HepG2 (cell line): Measurements from ENCODE around the gene EFCAB8. TPM values are rescaled to one million over a fixed set of nuclear protein-coding genes. Genes with fewer than 3 reads are reported as not detected.

ENCODE experiments used
- JUND ChIP-seq: sonication (generic); formaldehyde crosslinking; IDR thresholded peaks from 2 replicates; pipeline ENCODE4 v1.8.0; 2022; ENCODE audit warnings: mild to moderate bottlenecking, missing genetic modification reagents
- POLR2G ChIP-seq: fragments of 200-400 bp; formaldehyde crosslinking; IDR thresholded peaks from 2 replicates; pipeline ENCODE4 v1.6.1; 2018; ENCODE audit warnings: mild to moderate bottlenecking, low read depth, low read length, moderate library complexity
- RFXAP ChIP-seq: sonication (generic); formaldehyde crosslinking; IDR thresholded peaks from 2 replicates; pipeline ENCODE4 v1.4.0; 2020; ENCODE audit warnings: missing genetic modification reagents, borderline replicate concordance
- RXRA ChIP-seq: sonication (generic); formaldehyde crosslinking; IDR thresholded peaks from 2 replicates; pipeline ENCODE4 v1.5.1; 2020; ENCODE audit warnings: missing genetic modification reagents
- SOX13 ChIP-seq, 3 experiments: fragments of 450-650 bp in 1 of 3; sonication (generic) in 1 of 3; formaldehyde crosslinking in 1 of 3; IDR thresholded peaks in 2 of 3; conservative IDR thresholded peaks in 1 of 3; 2 replicates each; pipeline versions ENCODE4 v1.5.0 to v1.6.1; 2016 to 2020; ENCODE audit warnings: antibody characterized with exemption in 1 of 3, mild to moderate bottlenecking in 1 of 3, missing compliant biosample characterization in 1 of 3, missing genetic modification reagents in 1 of 3, moderate library complexity in 1 of 3
- YY1 ChIP-seq: IDR thresholded peaks from 2 replicates; pipeline ENCODE4 v1.6.1; 2011; ENCODE audit warnings: low read length, low read depth, moderate library complexity, mild to moderate bottlenecking; ENCODE audit not compliant: insufficient read depth, insufficient replicate concordance
- ZNF441 ChIP-seq: sonication (generic); formaldehyde crosslinking; IDR thresholded peaks from 2 replicates; pipeline ENCODE4 v1.7.0; 2021; ENCODE audit warnings: missing genetic modification reagents, borderline replicate concordance
- polyA plus RNA-seq, 8 experiments: library from polyadenylated mRNA; depleted of rRNA in 3 of 8; stranded (reverse) in 7 of 8; unstranded in 1 of 8; fragments of >200 nt; fragmentation: Illumina TruSeq in 4 of 8; extraction: Trizol in 4 of 8; gene quantifications; 2 replicates each; pipeline versions ENCODE4 v1.2.1 to v1.2.3, GENCODE V29; 2011 to 2016; ENCODE audit warnings: low read depth in 4 of 8, missing spikeins in 1 of 8, mixed read lengths in 1 of 8; ENCODE audit not compliant: insufficient read depth in 1 of 8
- total RNA-seq, 5 experiments: library from RNA; depleted of rRNA; stranded (reverse); fragments of >200 nt; fragmentation: Illumina TruSeq; extraction: Trizol; gene quantifications; 2 replicates each; pipeline ENCODE4 v1.2.3, GENCODE V29; 2016; ENCODE audit warnings: low read depth in 1 of 5
- TF ChIP-seq, protein P1 (sequence below): sonication (generic); formaldehyde crosslinking; conservative IDR thresholded peaks from 2 replicates; pipeline ENCODE4 v1.4.0; 2020; ENCODE audit warnings: missing genetic modification reagents
- TF ChIP-seq, protein P2 (sequence below): sonication (generic); formaldehyde crosslinking; IDR thresholded peaks from 2 replicates; pipeline ENCODE4 v1.8.1; 2023; ENCODE audit warnings: mild to moderate bottlenecking, missing genetic modification reagents, borderline replicate concordance
- TF ChIP-seq, protein P3 (sequence below): sonication (generic); formaldehyde crosslinking; IDR thresholded peaks from 2 replicates; pipeline ENCODE4 v1.5.1; 2020; ENCODE audit warnings: missing genetic modification reagents, mild to moderate bottlenecking, borderline replicate concordance
- TF ChIP-seq, protein P4 (sequence below): IDR thresholded peaks from 2 replicates; pipeline ENCODE4 v1.6.1; 2016; ENCODE audit warnings: missing compliant biosample characterization, missing genetic modification reagents, borderline replicate concordance
- TF ChIP-seq, protein P5 (sequence below): sonication (generic); formaldehyde crosslinking; IDR thresholded peaks from 2 replicates; pipeline ENCODE4 v1.4.0; 2020; ENCODE audit warnings: low read depth, mild to moderate bottlenecking, missing genetic modification reagents
- TF ChIP-seq, protein P6 (sequence below): IDR thresholded peaks from 2 replicates; pipeline ENCODE4 v1.6.1; 2012; ENCODE audit warnings: low read depth, low read length, improper control_type of control experiment
- TF ChIP-seq, protein P7 (sequence below): sonication (generic); formaldehyde crosslinking; IDR thresholded peaks from 2 replicates; pipeline ENCODE4 v1.4.0; 2020; ENCODE audit warnings: low read depth, missing genetic modification reagents

The EFCAB8 gene
- total and polyA plus RNA-seq, 2 of the 13 experiments (the other 11 are each of a cell fraction or from before 2014, with no cell fraction given): 0.15 to 0.22 TPM

DNA sequence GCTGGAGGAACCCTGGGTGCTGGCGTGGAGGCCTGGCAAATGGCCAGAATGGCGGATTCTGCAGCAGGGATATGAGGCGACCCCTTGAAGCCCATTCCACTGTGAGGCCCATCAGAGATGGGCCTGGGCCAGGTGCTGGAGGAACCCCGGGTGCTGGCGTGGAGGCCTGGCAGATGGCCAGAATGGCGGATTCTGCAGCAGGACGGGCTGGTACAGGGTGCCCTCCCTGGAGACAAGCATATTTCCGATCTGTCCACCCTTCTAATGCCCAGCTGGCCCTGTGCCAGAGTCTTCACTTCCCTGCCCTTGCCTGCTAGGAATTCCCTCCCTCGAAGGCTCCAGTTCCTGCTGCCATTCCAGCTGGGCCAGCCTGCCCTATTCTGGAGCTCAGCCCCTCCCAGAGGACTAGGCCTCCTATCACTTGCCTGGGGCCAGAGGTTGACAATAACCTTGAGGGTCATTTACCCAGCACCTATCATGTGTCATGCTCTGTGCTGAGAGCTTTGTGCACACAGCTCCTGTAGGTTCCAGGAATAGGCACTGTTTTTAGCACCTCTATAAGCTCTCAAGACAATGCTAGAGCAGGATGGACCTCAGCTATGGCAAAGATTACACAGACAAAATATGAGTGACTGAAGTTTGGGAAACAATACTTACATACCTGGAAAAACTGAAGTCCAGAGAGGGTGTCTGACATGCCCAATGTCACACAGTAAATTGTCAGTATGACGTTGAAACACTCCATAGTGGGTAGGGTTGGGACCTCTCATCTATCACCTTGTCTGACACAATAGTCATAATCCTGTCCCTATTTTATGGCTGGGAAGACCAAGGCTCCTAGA, 124.1 kb downstream of the EFCAB8 start (continued):
- TF ChIP-seq, protein P1, sequence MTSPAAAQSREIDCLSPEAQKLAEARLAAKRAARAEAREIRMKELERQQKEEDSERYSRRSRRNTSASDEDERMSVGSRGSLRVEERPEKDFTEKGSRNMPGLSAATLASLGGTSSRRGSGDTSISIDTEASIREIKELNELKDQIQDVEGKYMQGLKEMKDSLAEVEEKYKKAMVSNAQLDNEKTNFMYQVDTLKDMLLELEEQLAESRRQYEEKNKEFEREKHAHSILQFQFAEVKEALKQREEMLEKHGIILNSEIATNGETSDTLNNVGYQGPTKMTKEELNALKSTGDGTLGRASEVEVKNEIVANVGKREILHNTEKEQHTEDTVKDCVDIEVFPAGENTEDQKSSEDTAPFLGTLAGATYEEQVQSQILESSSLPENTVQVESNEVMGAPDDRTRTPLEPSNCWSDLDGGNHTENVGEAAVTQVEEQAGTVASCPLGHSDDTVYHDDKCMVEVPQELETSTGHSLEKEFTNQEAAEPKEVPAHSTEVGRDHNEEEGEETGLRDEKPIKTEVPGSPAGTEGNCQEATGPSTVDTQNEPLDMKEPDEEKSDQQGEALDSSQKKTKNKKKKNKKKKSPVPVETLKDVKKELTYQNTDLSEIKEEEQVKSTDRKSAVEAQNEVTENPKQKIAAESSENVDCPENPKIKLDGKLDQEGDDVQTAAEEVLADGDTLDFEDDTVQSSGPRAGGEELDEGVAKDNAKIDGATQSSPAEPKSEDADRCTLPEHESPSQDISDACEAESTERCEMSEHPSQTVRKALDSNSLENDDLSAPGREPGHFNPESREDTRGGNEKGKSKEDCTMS (CRISPR knock-in tag): no peak
- TF ChIP-seq, protein P2, sequence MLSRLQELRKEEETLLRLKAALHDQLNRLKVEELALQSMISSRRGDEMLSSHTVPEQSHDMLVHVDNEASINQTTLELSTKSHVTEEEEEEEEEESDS (CRISPR knock-in tag): no peak
- TF ChIP-seq RXRA (CRISPR knock-in tag): peak; percentile 38
- TF ChIP-seq YY1: no peak
- no peak for TF ChIP-seq JUND (CRISPR knock-in tag)
- TF ChIP-seq, protein P3, sequence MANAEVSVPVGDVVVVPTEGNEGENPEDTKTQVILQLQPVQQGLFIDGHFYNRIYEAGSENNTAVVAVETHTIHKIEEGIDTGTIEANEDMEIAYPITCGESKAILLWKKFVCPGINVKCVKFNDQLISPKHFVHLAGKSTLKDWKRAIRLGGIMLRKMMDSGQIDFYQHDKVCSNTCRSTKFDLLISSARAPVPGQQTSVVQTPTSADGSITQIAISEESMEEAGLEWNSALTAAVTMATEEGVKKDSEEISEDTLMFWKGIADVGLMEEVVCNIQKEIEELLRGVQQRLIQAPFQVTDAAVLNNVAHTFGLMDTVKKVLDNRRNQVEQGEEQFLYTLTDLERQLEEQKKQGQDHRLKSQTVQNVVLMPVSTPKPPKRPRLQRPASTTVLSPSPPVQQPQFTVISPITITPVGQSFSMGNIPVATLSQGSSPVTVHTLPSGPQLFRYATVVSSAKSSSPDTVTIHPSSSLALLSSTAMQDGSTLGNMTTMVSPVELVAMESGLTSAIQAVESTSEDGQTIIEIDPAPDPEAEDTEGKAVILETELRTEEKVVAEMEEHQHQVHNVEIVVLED (CRISPR knock-in tag): no peak
- TF ChIP-seq RFXAP (CRISPR knock-in tag): no peak
- TF ChIP-seq, protein P4, sequence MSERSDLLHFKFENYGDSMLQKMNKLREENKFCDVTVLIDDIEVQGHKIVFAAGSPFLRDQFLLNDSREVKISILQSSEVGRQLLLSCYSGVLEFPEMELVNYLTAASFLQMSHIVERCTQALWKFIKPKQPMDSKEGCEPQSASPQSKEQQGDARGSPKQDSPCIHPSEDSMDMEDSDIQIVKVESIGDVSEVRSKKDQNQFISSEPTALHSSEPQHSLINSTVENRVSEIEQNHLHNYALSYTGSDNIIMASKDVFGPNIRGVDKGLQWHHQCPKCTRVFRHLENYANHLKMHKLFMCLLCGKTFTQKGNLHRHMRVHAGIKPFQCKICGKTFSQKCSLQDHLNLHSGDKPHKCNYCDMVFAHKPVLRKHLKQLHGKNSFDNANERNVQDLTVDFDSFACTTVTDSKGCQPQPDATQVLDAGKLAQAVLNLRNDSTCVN (CRISPR knock-in tag): peak; percentile 88; the same call in 1 of the 2 replicates
- TF ChIP-seq SOX13 (IDR thresholded peaks at IDR 0.05): no peak
- peak in 1 of 2 experiments; percentile 58; a peak in 2 of 4 replicates for TF ChIP-seq SOX13 (CRISPR knock-in tag; conservative IDR thresholded peaks at IDR 0.05 in 1 of 2, IDR thresholded peaks at IDR 0.05 in 1 of 2)
- TF ChIP-seq, protein P5, sequence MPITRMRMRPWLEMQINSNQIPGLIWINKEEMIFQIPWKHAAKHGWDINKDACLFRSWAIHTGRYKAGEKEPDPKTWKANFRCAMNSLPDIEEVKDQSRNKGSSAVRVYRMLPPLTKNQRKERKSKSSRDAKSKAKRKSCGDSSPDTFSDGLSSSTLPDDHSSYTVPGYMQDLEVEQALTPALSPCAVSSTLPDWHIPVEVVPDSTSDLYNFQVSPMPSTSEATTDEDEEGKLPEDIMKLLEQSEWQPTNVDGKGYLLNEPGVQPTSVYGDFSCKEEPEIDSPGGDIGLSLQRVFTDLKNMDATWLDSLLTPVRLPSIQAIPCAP (CRISPR knock-in tag): no peak
- no peak for TF ChIP-seq ZNF441 (CRISPR knock-in tag)
- TF ChIP-seq, protein P6, sequence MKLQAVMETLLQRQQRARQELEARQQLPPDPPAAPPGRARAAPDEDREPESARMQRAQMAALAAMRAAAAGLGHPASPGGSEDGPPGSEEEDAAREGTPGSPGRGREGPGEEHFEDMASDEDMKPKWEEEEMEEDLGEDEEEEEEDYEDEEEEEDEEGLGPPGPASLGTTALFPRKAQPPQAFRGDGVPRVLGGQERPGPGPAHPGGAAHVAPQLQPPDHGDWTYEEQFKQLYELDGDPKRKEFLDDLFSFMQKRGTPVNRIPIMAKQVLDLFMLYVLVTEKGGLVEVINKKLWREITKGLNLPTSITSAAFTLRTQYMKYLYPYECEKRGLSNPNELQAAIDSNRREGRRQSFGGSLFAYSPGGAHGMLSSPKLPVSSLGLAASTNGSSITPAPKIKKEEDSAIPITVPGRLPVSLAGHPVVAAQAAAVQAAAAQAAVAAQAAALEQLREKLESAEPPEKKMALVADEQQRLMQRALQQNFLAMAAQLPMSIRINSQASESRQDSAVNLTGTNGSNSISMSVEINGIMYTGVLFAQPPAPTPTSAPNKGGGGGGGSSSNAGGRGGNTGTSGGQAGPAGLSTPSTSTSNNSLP: no peak
- TF ChIP-seq POLR2G: no peak
- TF ChIP-seq, protein P7, sequence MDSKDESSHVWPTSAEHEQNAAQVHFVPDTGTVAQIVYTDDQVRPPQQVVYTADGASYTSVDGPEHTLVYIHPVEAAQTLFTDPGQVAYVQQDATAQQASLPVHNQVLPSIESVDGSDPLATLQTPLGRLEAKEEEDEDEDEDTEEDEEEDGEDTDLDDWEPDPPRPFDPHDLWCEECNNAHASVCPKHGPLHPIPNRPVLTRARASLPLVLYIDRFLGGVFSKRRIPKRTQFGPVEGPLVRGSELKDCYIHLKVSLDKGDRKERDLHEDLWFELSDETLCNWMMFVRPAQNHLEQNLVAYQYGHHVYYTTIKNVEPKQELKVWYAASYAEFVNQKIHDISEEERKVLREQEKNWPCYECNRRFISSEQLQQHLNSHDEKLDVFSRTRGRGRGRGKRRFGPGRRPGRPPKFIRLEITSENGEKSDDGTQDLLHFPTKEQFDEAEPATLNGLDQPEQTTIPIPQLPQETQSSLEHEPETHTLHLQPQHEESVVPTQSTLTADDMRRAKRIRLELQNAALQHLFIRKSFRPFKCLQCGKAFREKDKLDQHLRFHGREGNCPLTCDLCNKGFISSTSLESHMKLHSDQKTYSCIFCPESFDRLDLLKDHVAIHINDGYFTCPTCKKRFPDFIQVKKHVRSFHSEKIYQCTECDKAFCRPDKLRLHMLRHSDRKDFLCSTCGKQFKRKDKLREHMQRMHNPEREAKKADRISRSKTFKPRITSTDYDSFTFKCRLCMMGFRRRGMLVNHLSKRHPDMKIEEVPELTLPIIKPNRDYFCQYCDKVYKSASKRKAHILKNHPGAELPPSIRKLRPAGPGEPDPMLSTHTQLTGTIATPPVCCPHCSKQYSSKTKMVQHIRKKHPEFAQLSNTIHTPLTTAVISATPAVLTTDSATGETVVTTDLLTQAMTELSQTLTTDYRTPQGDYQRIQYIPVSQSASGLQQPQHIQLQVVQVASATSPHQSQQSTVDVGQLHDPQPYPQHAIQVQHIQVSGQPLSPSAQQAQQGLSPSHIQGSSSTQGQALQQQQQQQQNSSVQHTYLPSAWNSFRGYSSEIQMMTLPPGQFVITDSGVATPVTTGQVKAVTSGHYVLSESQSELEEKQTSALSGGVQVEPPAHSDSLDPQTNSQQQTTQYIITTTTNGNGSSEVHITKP (CRISPR knock-in tag): no peak
